Nephron progenitor cell (in vitro differentiated cells): ENCODE results near the gene AGAP1.

Experiments
- DNase-seq: peaks from one replicate; pipeline ENCODE4 v3.0.0; 2021
- H3K27ac Mint-ChIP-seq: 2 replicates; pipeline ENCODE4 v1.8.0; 2021; ENCODE audit warnings: mild to moderate bottlenecking, moderate library complexity, mixed read lengths
- H3K27me3 Mint-ChIP-seq: 2 replicates; pipeline ENCODE4 v1.8.0; 2021; ENCODE audit warnings: mild to moderate bottlenecking, low read depth, mixed read lengths; ENCODE audit not compliant: poor library complexity
- H3K36me3 Mint-ChIP-seq: 2 replicates; pipeline ENCODE4 v1.8.0; 2021; ENCODE audit warnings: low read depth, mixed read lengths
- H3K4me1 Mint-ChIP-seq: 2 replicates; pipeline ENCODE4 v1.8.0; 2021; ENCODE audit warnings: mixed read lengths
- H3K4me3 Mint-ChIP-seq: 2 replicates; pipeline ENCODE4 v1.8.0; 2021; ENCODE audit warnings: mild to moderate bottlenecking, moderate library complexity, mixed read lengths
- H3K9me3 Mint-ChIP-seq: 2 replicates; pipeline ENCODE4 v1.8.0; 2021; ENCODE audit warnings: mild to moderate bottlenecking, moderate library complexity, mixed read lengths
- CTCF ChIP-seq: fragments of 200-600 bp; sonication (generic); IDR thresholded peaks from 2 replicates; pipeline ENCODE4 v1.5.0; 2021; ENCODE audit warnings: antibody characterized with exemption

AGAP1 gene

GRCh38 chr2:236169741-236170589 lies 676.1 kb downstream of the AGAP1 start:
- H3K4me1 Mint-ChIP-seq, result peaks cover 71% of the 10 kb centered on the region
- peak overlapping the region; percentile 70 for H3K4me3 Mint-ChIP-seq
- H3K27me3 Mint-ChIP-seq, result peaks cover 76% of the 10 kb centered on the region
- H3K36me3 Mint-ChIP-seq, result no peaks in the 10 kb centered on the region
- no peak for DNase-seq
- H3K27ac Mint-ChIP-seq, result no peak overlapping the region
- no peak for TF ChIP-seq CTCF
- H3K9me3 Mint-ChIP-seq, result no peaks in the 10 kb centered on the region

GRCh38 chr2:236170590-236171165 lies 676.8 kb downstream of the AGAP1 start:
- Mint-ChIP-seq H3K27ac (no peak overlapping the region), H3K4me1 (peaks cover 71% of the 10 kb centered on the region), H3K9me3 (no peaks in the 10 kb centered on the region), H3K4me3 (peak overlapping the region; percentile 70), H3K36me3 (no peaks in the 10 kb centered on the region), H3K27me3 (peaks cover 77% of the 10 kb centered on the region)
- no peak for DNase-seq
- no peak for TF ChIP-seq CTCF

DNA sequence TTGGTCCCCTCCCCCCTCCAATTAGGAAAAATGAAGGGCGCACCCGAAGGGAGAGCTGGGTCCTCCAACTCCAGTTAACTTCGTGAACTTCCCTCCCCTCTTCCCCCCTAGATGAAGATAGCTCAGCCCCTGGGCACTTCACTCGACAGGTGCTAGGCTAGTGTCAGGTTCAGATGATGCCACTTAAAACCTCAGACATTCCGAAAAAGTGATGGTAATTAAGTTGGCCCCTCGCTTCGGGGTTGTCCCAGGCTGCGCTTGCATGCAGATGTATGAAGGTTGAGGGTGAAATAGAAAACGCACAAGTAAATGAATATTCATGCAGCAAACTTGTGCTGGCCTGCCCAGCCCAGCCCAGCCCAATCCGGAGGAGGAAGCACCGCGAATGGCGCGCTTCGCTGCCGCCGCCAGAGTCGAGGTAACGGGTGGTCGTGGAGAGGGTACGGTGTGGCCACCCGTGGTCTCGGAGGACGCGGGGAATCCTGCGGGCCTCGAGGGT lies 677.4 kb downstream of the AGAP1 start:
- Mint-ChIP-seq H3K27me3 (peaks cover 74% of the 10 kb centered on the region), H3K4me3 (peak overlapping the region; percentile 70), H3K4me1 (peaks cover 71% of the 10 kb centered on the region), H3K36me3 (no peaks in the 10 kb centered on the region), H3K9me3 (no peaks in the 10 kb centered on the region), H3K27ac (no peak overlapping the region)
- no peak for DNase-seq
- no peak for TF ChIP-seq CTCF

GRCh38 chr2:236171680-236172254 lies 677.9 kb downstream of the AGAP1 start:
- Mint-ChIP-seq H3K36me3 (no peaks in the 10 kb centered on the region), H3K4me3 (peak overlapping the region; percentile 68), H3K27me3 (peaks cover 70% of the 10 kb centered on the region), H3K27ac (no peak overlapping the region), H3K4me1 (peaks cover 65% of the 10 kb centered on the region), H3K9me3 (no peaks in the 10 kb centered on the region)
- no peak for DNase-seq
- no peak for TF ChIP-seq CTCF

DNA sequence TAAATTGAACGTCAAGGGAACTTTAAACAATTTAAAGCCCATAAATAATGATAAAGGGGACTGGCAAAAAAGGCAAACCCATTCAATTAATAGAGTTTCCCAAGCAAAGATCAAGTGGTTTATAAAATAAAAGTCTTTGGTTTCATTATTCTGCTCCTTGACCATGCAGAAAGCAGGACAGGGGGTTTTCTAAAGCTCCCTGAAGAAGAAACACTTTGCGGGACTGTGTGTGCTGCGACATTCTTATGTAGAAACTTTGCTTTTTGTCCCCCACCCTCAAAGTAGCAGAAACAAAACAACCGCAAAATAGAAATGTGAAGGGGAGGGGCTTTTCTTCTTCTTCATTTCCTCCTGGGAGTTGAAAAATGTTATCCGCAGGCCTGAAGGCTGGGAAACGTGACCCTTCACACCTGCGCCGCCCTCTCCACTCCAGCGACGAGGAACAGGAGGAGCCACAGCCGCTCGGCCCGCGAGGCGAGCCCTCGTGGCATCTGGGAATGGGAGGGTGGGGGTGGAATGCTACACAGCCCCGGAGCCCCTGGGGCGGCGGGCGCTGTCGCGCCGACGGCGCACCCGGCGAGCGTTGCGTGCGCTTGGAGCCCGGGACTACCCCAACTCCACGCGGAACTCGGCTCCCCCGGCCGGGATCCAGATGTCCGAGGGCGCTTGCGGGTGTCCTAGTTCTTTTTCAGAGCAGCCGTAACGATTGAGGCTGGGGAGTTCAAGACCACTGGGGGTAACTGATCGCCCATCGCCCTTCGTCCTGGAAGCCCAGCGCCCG lies 678.6 kb downstream of the AGAP1 start:
- Mint-ChIP-seq H3K9me3 (no peaks in the 10 kb centered on the region), H3K4me1 (peaks cover 63% of the 10 kb centered on the region), H3K27me3 (peaks cover 70% of the 10 kb centered on the region), H3K36me3 (no peaks in the 10 kb centered on the region), H3K27ac (no peak overlapping the region), H3K4me3 (peak overlapping the region; percentile 68)
- no peak for TF ChIP-seq CTCF
- no peak for DNase-seq
